Psoas muscle (tissue), 8 donors: Measurements from ENCODE around the gene MAMLD1. TPM values are rescaled to one million over a fixed set of nuclear protein-coding genes. Genes with fewer than 3 reads are reported as not detected.

Experiments used
- ATAC-seq, 4 donors: fragments of 200-7000 bp; cut with Tn5 transposase; one replicate each; pipeline ENCODE4 v1.9.1; 2020; ENCODE audit warnings: moderate library complexity in 3 of 4, mild to moderate bottlenecking in 2 of 4
- DNase-seq, 2 donors: peaks; one replicate each; pipeline ENCODE4 v3.0.0-alpha.2; 2020
- H3K27ac ChIP-seq: fragments of 200-600 bp; one replicate; pipeline ENCODE4 v1.8.0; 2022
- H3K27me3 ChIP-seq, 3 donors: fragments of 200-600 bp in 1 of 3; one replicate each; pipeline versions ENCODE4 v1.6.1 to v1.8.0; 2013 to 2022; ENCODE audit warnings: low read length in 2 of 3, mild to moderate bottlenecking in 2 of 3, moderate library complexity in 1 of 3; ENCODE audit not compliant: insufficient read depth in 3 of 3
- H3K36me3 ChIP-seq, 2 donors: fragments of 200-600 bp in 1 of 2; one replicate each; pipeline versions ENCODE4 v1.6.1 to v1.8.0; 2013 to 2022; ENCODE audit warnings: low read depth in 1 of 2, mild to moderate bottlenecking in 1 of 2, moderate library complexity in 1 of 2; ENCODE audit not compliant: insufficient read depth in 1 of 2
- H3K4me1 ChIP-seq: fragments of 200-600 bp; one replicate; pipeline ENCODE4 v1.8.0; 2022
- H3K4me3 ChIP-seq: fragments of 200-600 bp; one replicate; pipeline ENCODE4 v1.8.0; 2022; ENCODE audit warnings: mild to moderate bottlenecking
- H3K9me3 ChIP-seq: fragments of 200-600 bp; one replicate; pipeline ENCODE4 v1.8.0; 2022
- WGBS, 3 donors: extraction: QIAGEN DNeasy Blood & Tissue Kit; methylation state at CpG; one replicate each; pipeline versions ENCODE4 v1.1.6 to v1.1.7; 2013; 5-methylcytosine and 5-hydroxymethylcytosine counted together
- intact Hi-C, 2 donors: fragments of 100-400 bp; cut with DNase I; formaldehyde crosslinking; loops; one replicate each; pipeline versions ENCODE4 v1.11.0 to v1.14.2; 2022
- polyA plus RNA-seq, 3 donors: library from polyadenylated mRNA; stranded (reverse); fragments of 200-250 nt; gene quantifications; one replicate each; pipeline ENCODE4 v1.2.3, GENCODE V29; 2013
- total RNA-seq, 4 donors: library from RNA; stranded (reverse); fragmentation: NEBNext Ultra II Directional in 2 of 4; extraction: Animal tissue kit (Norgen Biotek cat#: 25700) in 2 of 4; gene quantifications; one replicate each; pipeline versions ENCODE4 v1.2.1 to v1.2.4, GENCODE V29; 2021 to 2023
- TF ChIP-seq, protein P1 (sequence below): fragments of 200-600 bp; IDR thresholded peaks from one replicate; pipeline ENCODE4 v1.8.0; 2022; ENCODE audit warnings: antibody characterized with exemption
- donor health status: healthy with polysubstance abuse.
- donor health status: DM: no; HTN: no; CAD: no; lungs with moderate emphysema.
- donor health status: Bipolar disorder and iron deficiency.
- donor health status: healthy.
- donor health status: DM: yes; HTN: yes; CAD: no.
- donor health status: DM: no; HTN: no; CAD: no.
- donor health status: DM: no; HTN: no; CAD: no.
- donor health status: DM: yes; HTN: yes; CAD: no.

MAMLD1 gene
- total and polyA plus RNA-seq, 7 donors, result 1.3 to 4.5 (median 2.2) TPM

GRCh38 chrX:150513544-150513943 is 150.4 kb downstream of the MAMLD1 start:
- DNase-seq (no peak), ATAC-seq (no peak)
- no peaks in the 10 kb centered on the region for H3K36me3 ChIP-seq
- H3K27ac ChIP-seq, result no peak overlapping the region
- H3K4me3 ChIP-seq, result no peak overlapping the region
- 70 to 88% (median 83%) methylated on average over 8 to 9 of the region's 9 CpGs for WGBS, 3 donors
- no peaks in the 10 kb centered on the region for H3K9me3 ChIP-seq
- H3K4me1 ChIP-seq, result no peaks in the 10 kb centered on the region
- TF ChIP-seq, protein P1, sequence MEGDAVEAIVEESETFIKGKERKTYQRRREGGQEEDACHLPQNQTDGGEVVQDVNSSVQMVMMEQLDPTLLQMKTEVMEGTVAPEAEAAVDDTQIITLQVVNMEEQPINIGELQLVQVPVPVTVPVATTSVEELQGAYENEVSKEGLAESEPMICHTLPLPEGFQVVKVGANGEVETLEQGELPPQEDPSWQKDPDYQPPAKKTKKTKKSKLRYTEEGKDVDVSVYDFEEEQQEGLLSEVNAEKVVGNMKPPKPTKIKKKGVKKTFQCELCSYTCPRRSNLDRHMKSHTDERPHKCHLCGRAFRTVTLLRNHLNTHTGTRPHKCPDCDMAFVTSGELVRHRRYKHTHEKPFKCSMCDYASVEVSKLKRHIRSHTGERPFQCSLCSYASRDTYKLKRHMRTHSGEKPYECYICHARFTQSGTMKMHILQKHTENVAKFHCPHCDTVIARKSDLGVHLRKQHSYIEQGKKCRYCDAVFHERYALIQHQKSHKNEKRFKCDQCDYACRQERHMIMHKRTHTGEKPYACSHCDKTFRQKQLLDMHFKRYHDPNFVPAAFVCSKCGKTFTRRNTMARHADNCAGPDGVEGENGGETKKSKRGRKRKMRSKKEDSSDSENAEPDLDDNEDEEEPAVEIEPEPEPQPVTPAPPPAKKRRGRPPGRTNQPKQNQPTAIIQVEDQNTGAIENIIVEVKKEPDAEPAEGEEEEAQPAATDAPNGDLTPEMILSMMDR, result no peak
- no peaks in the 10 kb centered on the region for H3K27me3 ChIP-seq
- intact Hi-C loops, result no loop called here

DNA sequence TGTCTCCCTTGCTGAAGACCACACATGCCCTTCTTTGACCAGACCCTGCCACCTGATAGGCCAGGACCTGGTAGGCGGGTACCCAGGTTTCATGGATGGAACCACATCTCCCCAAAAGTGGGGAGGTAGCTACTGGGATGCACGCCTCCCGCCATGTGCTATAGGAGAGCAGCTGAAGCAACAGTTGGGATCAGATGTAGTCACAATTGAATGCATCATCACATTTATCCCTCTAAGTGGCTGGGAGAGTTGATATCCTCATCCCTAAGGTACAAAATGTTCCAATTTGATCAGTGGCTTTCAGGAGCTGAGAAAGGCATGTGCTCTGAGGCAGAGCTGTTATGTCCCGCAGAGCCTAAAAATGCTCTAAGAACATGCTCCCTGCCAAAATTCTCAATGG is 151.3 kb downstream of the MAMLD1 start:
- H3K27me3 ChIP-seq, result no peaks in the 10 kb centered on the region
- DNase-seq (no peak), ATAC-seq (no peak)
- H3K9me3 ChIP-seq, result no peaks in the 10 kb centered on the region
- 85 to 98% (median 89%) methylated on average over 4 of the region's 4 CpGs for WGBS, 3 donors
- no peak overlapping the region for H3K27ac ChIP-seq
- no peak overlapping the region for H3K4me3 ChIP-seq
- no peaks in the 10 kb centered on the region for H3K36me3 ChIP-seq
- H3K4me1 ChIP-seq, result no peaks in the 10 kb centered on the region
- TF ChIP-seq, protein P1, result no peak
- intact Hi-C loops, result no loop called here

GRCh38 chrX:150515801-150516200 is 152.7 kb downstream of the MAMLD1 start:
- H3K27ac ChIP-seq, result no peak overlapping the region
- ATAC-seq (no peak), DNase-seq (no peak)
- no peaks in the 10 kb centered on the region for H3K36me3 ChIP-seq
- H3K4me1 ChIP-seq, result no peaks in the 10 kb centered on the region
- TF ChIP-seq, protein P1, result no peak
- 27 to 78% (median 41%) methylated on average over 1 of the region's 1 CpG for WGBS, 3 donors
- no peaks in the 10 kb centered on the region for H3K27me3 ChIP-seq
- no peak overlapping the region for H3K4me3 ChIP-seq
- H3K9me3 ChIP-seq, result no peaks in the 10 kb centered on the region
- intact Hi-C loops, result no loop called here

DNA sequence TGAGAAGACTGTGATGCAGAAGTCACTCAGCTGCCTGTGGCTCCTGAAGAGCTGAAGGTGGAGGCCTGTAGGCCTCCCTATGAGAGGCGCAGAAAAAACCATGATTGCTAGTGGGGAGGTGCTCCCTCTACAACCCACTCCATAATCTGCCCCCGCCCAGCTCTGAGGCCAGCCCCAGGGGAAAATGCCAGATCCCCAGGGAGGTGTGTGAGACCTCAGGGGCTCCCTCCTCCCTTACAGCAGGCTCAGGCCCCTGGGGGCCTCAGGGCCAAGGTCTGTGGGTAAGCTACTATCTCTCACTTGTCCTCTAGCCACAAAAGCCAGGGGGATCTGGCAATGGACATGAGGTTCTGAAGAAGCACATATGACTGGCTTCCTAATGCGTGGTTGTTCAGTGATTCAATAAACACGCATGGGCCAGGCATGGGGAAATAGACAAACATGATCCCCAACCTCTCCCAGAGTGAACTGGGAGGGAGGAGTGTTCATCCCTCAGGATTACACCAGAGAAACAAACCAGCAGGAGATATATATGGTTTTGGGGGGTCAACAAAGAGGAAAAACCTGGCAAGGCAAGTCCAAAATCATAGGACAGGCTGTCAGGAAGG is 154.3 kb downstream of the MAMLD1 start:
- no peak for ATAC-seq
- TF ChIP-seq, protein P1, result no peak
- no peaks in the 10 kb centered on the region for H3K4me1 ChIP-seq

GRCh38 chrX:150522494-150522893 is 159.4 kb downstream of the MAMLD1 start:
- no peak for DNase-seq
- H3K4me3 ChIP-seq, result no peak overlapping the region
- no peaks in the 10 kb centered on the region for H3K27me3 ChIP-seq
- H3K27ac ChIP-seq, result no peak overlapping the region
- no peaks in the 10 kb centered on the region for H3K36me3 ChIP-seq
- no peak for ATAC-seq
- 53 to 86% (median 78%) methylated on average over 2 of the region's 2 CpGs for WGBS, 3 donors
- TF ChIP-seq, protein P1, result no peak
- H3K9me3 ChIP-seq, result no peaks in the 10 kb centered on the region
- no peaks in the 10 kb centered on the region for H3K4me1 ChIP-seq
- intact Hi-C loops, result no loop called here

More for the DNA sequence above, 154.3 kb downstream of the MAMLD1 start:
- H3K9me3 ChIP-seq, result no peaks in the 10 kb centered on the region
- intact Hi-C loops, result no loop called here
- H3K27me3 ChIP-seq, result no peaks in the 10 kb centered on the region
- no peak overlapping the region for H3K27ac ChIP-seq
- H3K36me3 ChIP-seq, result no peaks in the 10 kb centered on the region
- H3K4me3 ChIP-seq, result no peak overlapping the region
- DNase-seq, result no peak
- WGBS, 3 donors, result 51 to 90% (median 68%) methylated on average over 4 of the region's 4 CpGs
